CD14-positive monocyte (primary cell): ENCODE measurements around the gene NID2. TPM values are rescaled to one million over a fixed set of nuclear protein-coding genes. Genes with fewer than 3 reads are reported as not detected.

Experiments
- DNase-seq, 3 donors: peaks; one replicate each; pipeline ENCODE4 v3.0.0-alpha.2; 2011 to 2022
- H2AFZ ChIP-seq: 2 replicates; pipeline ENCODE4 v1.6.0; 2012; ENCODE audit warnings: mild to moderate bottlenecking, low read depth, low read length, inconsistent platforms; ENCODE audit not compliant: insufficient read depth, poor library complexity, severe bottlenecking
- H3K27ac ChIP-seq, 2 donors: 1 replicate in 1 of 2; 2 replicates in 1 of 2; pipeline ENCODE4 v1.5.1; 2012 to 2013; ENCODE audit warnings: low read length in 2 of 2, control low read depth in 1 of 2, inconsistent platforms in 1 of 2, low read depth in 1 of 2, mild to moderate bottlenecking in 1 of 2
- H3K27me3 ChIP-seq, 2 donors: one replicate each; pipeline versions ENCODE4 v1.6.0 to v1.6.1; 2011 to 2013; ENCODE audit warnings: low read length in 2 of 2; ENCODE audit not compliant: control insufficient read depth in 2 of 2, insufficient read depth in 2 of 2
- H3K36me3 ChIP-seq, 2 donors: replicated peaks in 1 of 2; 1 replicate in 1 of 2; 2 replicates in 1 of 2; pipeline versions ENCODE4 v1.5.1 to v1.6.1; 2012 to 2013; ENCODE audit warnings: low read length in 2 of 2, control low read depth in 1 of 2, inconsistent platforms in 1 of 2, mild to moderate bottlenecking in 1 of 2; ENCODE audit not compliant: insufficient read depth in 2 of 2, control insufficient read depth in 1 of 2
- H3K4me1 ChIP-seq, 2 donors: 1 replicate in 1 of 2; 2 replicates in 1 of 2; pipeline versions ENCODE4 v1.5.1 to v1.6.1; 2012 to 2013; ENCODE audit warnings: low read length in 2 of 2, control low read depth in 1 of 2, inconsistent platforms in 1 of 2, mild to moderate bottlenecking in 1 of 2, moderate library complexity in 1 of 2; ENCODE audit not compliant: insufficient read depth in 2 of 2, control insufficient read depth in 1 of 2
- H3K4me2 ChIP-seq: replicated peaks from 2 replicates; pipeline ENCODE3; 2012; ENCODE audit warnings: low read length, moderate library complexity, mild to moderate bottlenecking; ENCODE audit not compliant: poor library complexity, severe bottlenecking; ENCODE audit errors: extremely low read depth
- H3K4me3 ChIP-seq, 3 experiments: fragments of 200-600 bp in 1 of 3; sonication (generic) in 1 of 3; replicated peaks in 1 of 3; 1 replicate in 2 of 3; 2 replicates in 1 of 3; pipeline ENCODE4 v1.5.1; 2011 to 2013; ENCODE audit warnings: low read length in 3 of 3, mild to moderate bottlenecking in 3 of 3, control low read depth in 2 of 3, low read depth in 2 of 3, inconsistent platforms in 1 of 3, moderate library complexity in 1 of 3
- H3K79me2 ChIP-seq: 2 replicates; pipeline ENCODE4 v1.6.0; 2012; ENCODE audit warnings: mild to moderate bottlenecking, control low read depth, inconsistent platforms, low read length, moderate library complexity; ENCODE audit not compliant: insufficient read depth
- H3K9ac ChIP-seq: 2 replicates; pipeline ENCODE4 v1.6.0; 2017; ENCODE audit warnings: low read length, mild to moderate bottlenecking; ENCODE audit not compliant: insufficient read depth, poor library complexity, severe bottlenecking
- H3K9me3 ChIP-seq, 2 donors: replicated peaks in 1 of 2; 1 replicate in 1 of 2; 2 replicates in 1 of 2; pipeline versions ENCODE4 v1.5.1 to v1.6.1; 2012 to 2013; ENCODE audit warnings: low read length in 2 of 2, control low read depth in 1 of 2; ENCODE audit not compliant: control insufficient read depth in 1 of 2, insufficient read depth in 1 of 2
- H4K20me1 ChIP-seq: 2 replicates; pipeline ENCODE4 v1.6.0; 2012; ENCODE audit warnings: mild to moderate bottlenecking, low read length, control low read depth, moderate library complexity; ENCODE audit not compliant: insufficient read depth
- H3K27ac Mint-ChIP-seq, 7 donors: one replicate each; pipeline ENCODE4 v1.8.0; 2020; ENCODE audit warnings: mild to moderate bottlenecking in 7 of 7, mixed read lengths in 7 of 7, moderate library complexity in 6 of 7, inconsistent platforms in 2 of 7
- H3K27me3 Mint-ChIP-seq, 3 donors: one replicate each; pipeline ENCODE4 v1.8.0; 2021 to 2022; ENCODE audit warnings: low read depth in 3 of 3, mild to moderate bottlenecking in 3 of 3, mixed read lengths in 3 of 3, moderate library complexity in 3 of 3, inconsistent platforms in 1 of 3
- H3K36me3 Mint-ChIP-seq, 2 donors: one replicate each; pipeline ENCODE4 v1.8.0; 2020; ENCODE audit warnings: mixed read lengths in 2 of 2, inconsistent platforms in 1 of 2, mild to moderate bottlenecking in 1 of 2
- H3K4me1 Mint-ChIP-seq: one replicate; pipeline ENCODE4 v1.8.0; 2020; ENCODE audit warnings: mild to moderate bottlenecking, mixed read lengths
- H3K4me3 Mint-ChIP-seq, 2 donors: one replicate each; pipeline ENCODE4 v1.8.0; 2020; ENCODE audit warnings: mild to moderate bottlenecking in 2 of 2, mixed read lengths in 2 of 2, moderate library complexity in 1 of 2
- H3K9me3 Mint-ChIP-seq, 7 donors: one replicate each; pipeline ENCODE4 v1.8.0; 2020 to 2022; ENCODE audit warnings: mixed read lengths in 7 of 7, mild to moderate bottlenecking in 6 of 7, moderate library complexity in 6 of 7, inconsistent platforms in 2 of 7
- WGBS: methylation state at CpG from one replicate; pipeline ENCODE4 v1.1.5; 2013; ENCODE audit warnings: missing lambda C conversion rate; ENCODE audit not compliant: insufficient coverage; 5-methylcytosine and 5-hydroxymethylcytosine counted together
- intact Hi-C, 2 donors: fragments of 100-400 bp; cut with micrococcal nuclease; formaldehyde crosslinking; loops; one replicate each; pipeline versions ENCODE4 v1.15.0 to v1.15.1; 2023
- polyA plus RNA-seq, 3 donors: library from polyadenylated mRNA; depleted of rRNA in 1 of 3; unstranded in 2 of 3; stranded (reverse) in 1 of 3; fragments of 300-500 nt in 2 of 3; fragments of >200 nt in 1 of 3; fragmentation: Illumina TruSeq in 2 of 3; gene quantifications; 1 replicate in 2 of 3; 2 replicates in 1 of 3; pipeline ENCODE4 v1.2.3, GENCODE V29; 2012 to 2021
- TF ChIP-seq, protein P1 (sequence below): fragments of 200-600 bp; IDR thresholded peaks from one replicate; pipeline ENCODE4 v1.8.0; 2022; ENCODE audit warnings: antibody characterized with exemption, mild to moderate bottlenecking

Gene NID2
- polyA plus RNA-seq, 3 donors, result not detected

DNA sequence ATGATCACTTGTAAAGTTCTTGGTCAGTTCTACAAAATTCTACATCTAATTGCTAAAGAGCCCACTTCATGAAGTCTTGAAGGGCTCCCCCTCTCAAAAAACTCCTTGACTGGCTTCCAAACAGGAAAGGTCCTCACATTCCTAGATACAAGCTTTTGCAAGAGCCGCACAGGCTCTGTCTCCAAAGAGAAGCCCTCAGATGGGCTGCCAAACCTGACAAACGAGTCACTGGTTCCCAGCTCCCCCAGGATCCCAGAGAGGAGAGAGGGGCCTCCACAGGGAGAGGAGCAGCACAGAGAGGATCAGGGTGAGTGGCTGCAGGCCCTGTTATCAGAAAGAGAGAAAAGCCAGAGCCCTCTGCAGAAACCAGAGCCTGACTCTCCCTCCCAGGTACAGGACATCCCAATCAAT lies 5.8 kb downstream of the NID2 start:
- H3K36me3 ChIP-seq, result no peaks in the 10 kb centered on the region
- Mint-ChIP-seq H3K36me3 (peaks cover 2 to 3% of the 10 kb centered on the region in 2 donors), H3K27me3 (peaks cover 15 to 30% (median 20%) of the 10 kb centered on the region in 3 donors), H3K4me3 (no peak overlapping the region), H3K27ac (no peak overlapping the region), H3K4me1 (peaks cover 4% of the 10 kb centered on the region), H3K9me3 (peaks cover 0 to 6% (median 0%) of the 10 kb centered on the region in 7 donors)
- no peaks in the 10 kb centered on the region for H3K4me1 ChIP-seq
- intact Hi-C loops, result no loop called here
- H3K4me2 ChIP-seq, result no peak overlapping the region
- no peaks in the 10 kb centered on the region for H3K79me2 ChIP-seq
- H2AFZ ChIP-seq, result no peak overlapping the region
- no peak overlapping the region for H3K27ac ChIP-seq
- H3K4me3 ChIP-seq, result no peak overlapping the region
- H3K9me3 ChIP-seq, result peaks cover 7% of the 10 kb centered on the region in 2 donors
- TF ChIP-seq, protein P1, sequence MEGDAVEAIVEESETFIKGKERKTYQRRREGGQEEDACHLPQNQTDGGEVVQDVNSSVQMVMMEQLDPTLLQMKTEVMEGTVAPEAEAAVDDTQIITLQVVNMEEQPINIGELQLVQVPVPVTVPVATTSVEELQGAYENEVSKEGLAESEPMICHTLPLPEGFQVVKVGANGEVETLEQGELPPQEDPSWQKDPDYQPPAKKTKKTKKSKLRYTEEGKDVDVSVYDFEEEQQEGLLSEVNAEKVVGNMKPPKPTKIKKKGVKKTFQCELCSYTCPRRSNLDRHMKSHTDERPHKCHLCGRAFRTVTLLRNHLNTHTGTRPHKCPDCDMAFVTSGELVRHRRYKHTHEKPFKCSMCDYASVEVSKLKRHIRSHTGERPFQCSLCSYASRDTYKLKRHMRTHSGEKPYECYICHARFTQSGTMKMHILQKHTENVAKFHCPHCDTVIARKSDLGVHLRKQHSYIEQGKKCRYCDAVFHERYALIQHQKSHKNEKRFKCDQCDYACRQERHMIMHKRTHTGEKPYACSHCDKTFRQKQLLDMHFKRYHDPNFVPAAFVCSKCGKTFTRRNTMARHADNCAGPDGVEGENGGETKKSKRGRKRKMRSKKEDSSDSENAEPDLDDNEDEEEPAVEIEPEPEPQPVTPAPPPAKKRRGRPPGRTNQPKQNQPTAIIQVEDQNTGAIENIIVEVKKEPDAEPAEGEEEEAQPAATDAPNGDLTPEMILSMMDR, result no peak
- DNase-seq, result no peak
- 100% methylated on average over 1 of the region's 2 CpGs for WGBS
- H3K27me3 ChIP-seq, result peaks cover 18 to 30% of the 10 kb centered on the region in 2 donors
- H4K20me1 ChIP-seq, result no peaks in the 10 kb centered on the region
- no peak overlapping the region for H3K9ac ChIP-seq

DNA sequence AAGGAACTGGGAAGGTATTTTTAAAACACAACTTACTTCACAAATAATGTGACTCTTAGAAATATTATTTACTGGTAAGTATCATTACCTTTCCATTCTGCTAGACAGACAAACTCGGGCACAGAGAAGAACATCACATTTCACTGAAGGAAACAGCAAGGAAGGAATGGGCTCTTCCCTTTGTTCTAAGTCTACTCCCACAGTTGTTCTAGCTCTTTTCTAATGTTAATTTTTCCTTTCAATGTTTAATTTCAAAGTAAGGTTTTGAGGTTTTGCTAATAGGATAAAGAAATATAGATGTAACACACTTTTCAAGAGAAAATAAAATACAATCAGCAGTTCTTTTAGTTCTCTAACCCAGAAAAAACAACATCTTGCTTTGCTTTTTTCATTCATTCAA lies 7.0 kb downstream of the NID2 start:
- WGBS, result no CpG with 5 or more reads among the region's 1 CpG
- Histone ChIP-seq H3K27ac (no peak overlapping the region), H3K4me3 (no peak overlapping the region), H3K4me2 (no peak overlapping the region), H3K9me3 (no peaks in the 10 kb centered on the region), H3K79me2 (no peaks in the 10 kb centered on the region), H3K4me1 (no peaks in the 10 kb centered on the region), H3K27me3 (peaks cover 10 to 18% of the 10 kb centered on the region in 2 donors), H3K9ac (no peak overlapping the region), H4K20me1 (no peaks in the 10 kb centered on the region), H2AFZ (no peak overlapping the region), H3K36me3 (no peaks in the 10 kb centered on the region)
- Mint-ChIP-seq H3K4me3 (no peak overlapping the region), H3K4me1 (peaks cover 2% of the 10 kb centered on the region), H3K27me3 (peaks cover 5 to 18% (median 10%) of the 10 kb centered on the region in 3 donors), H3K27ac (no peak overlapping the region), H3K9me3 (peaks cover 0 to 2% (median 0%) of the 10 kb centered on the region in 7 donors), H3K36me3 (no peaks in the 10 kb centered on the region)
- intact Hi-C loops, result no loop called here
- DNase-seq, result no peak
- TF ChIP-seq, protein P1, result no peak
